HCT116 (cell line): ENCODE measurements around the gene MRGPRX3.

Experiments
- CBX3 ChIP-seq: IDR thresholded peaks from 2 replicates; pipeline ENCODE4 v1.6.1; 2012; ENCODE audit warnings: low read depth
- CEBPB ChIP-seq: IDR thresholded peaks from 2 replicates; pipeline ENCODE4 v1.6.1; 2012; ENCODE audit warnings: low read depth
- EZH2 ChIP-seq: fragments of 200-600 bp; sonication (generic); IDR thresholded peaks from 2 replicates; pipeline ENCODE4 v1.6.1; 2017; ENCODE audit warnings: antibody characterized with exemption, mixed run types
- EZH2phosphoT487 ChIP-seq: fragments of 200-600 bp; IDR thresholded peaks from 2 replicates; pipeline ENCODE4 v1.6.1; 2018; ENCODE audit warnings: antibody characterized with exemption, borderline replicate concordance
- POLR2A ChIP-seq: IDR thresholded peaks from 2 replicates; pipeline ENCODE4 v1.7.0; 2011; ENCODE audit warnings: borderline replicate concordance; ENCODE audit not compliant: insufficient read depth, insufficient read length; ENCODE audit errors: extremely low read depth
- POLR2AphosphoS5 ChIP-seq: IDR thresholded peaks from 2 replicates; pipeline ENCODE4 v1.6.1; 2011; ENCODE audit warnings: mild to moderate bottlenecking, low read depth, low read length, moderate library complexity
- TCF7L2 ChIP-seq: IDR thresholded peaks from 2 replicates; pipeline ENCODE4 v1.7.0; 2011; ENCODE audit warnings: borderline replicate concordance, inconsistent platforms; ENCODE audit not compliant: insufficient read depth, insufficient read length; ENCODE audit errors: extremely low read depth
- TF ChIP-seq, protein P1 (sequence below): IDR thresholded peaks from 2 replicates; pipeline ENCODE4 v1.6.1; 2012; ENCODE audit warnings: low read depth
- TF ChIP-seq, protein P2 (sequence below), 3 experiments: fragments of 200-600 bp in 1 of 3; sonication (generic) in 1 of 3; IDR thresholded peaks in 2 of 3; conservative IDR thresholded peaks in 1 of 3; 2 replicates each; pipeline ENCODE4 v1.5.1; 2012 to 2017; ENCODE audit warnings: low read depth in 2 of 3, low read length in 2 of 3, antibody characterized with exemption in 1 of 3, borderline replicate concordance in 1 of 3, control low read depth in 1 of 3, mild to moderate bottlenecking in 1 of 3, mixed read lengths in 1 of 3, mixed run types in 1 of 3, moderate library complexity in 1 of 3; ENCODE audit not compliant: insufficient read depth in 1 of 3

DNA sequence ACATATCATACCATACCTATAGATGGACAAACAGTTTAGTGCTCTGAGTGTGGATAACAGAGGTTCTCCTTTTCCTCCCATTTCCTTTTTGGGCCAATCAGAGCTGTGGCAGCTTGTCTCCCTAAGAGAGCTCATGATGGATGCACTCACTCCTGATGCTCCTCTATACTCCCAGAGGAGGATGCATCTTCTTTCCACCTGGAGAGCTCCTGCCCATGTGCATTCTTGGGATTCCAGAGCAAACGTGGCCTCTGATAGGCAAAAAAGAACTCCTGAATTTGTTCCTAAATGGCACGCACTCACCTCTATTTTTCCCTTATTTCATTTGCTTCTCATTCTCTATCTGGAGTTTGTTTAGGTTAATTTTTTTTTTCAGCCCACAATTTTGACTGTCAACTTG, 2.9 kb downstream of the MRGPRX3 start:
- TF ChIP-seq, protein P1, sequence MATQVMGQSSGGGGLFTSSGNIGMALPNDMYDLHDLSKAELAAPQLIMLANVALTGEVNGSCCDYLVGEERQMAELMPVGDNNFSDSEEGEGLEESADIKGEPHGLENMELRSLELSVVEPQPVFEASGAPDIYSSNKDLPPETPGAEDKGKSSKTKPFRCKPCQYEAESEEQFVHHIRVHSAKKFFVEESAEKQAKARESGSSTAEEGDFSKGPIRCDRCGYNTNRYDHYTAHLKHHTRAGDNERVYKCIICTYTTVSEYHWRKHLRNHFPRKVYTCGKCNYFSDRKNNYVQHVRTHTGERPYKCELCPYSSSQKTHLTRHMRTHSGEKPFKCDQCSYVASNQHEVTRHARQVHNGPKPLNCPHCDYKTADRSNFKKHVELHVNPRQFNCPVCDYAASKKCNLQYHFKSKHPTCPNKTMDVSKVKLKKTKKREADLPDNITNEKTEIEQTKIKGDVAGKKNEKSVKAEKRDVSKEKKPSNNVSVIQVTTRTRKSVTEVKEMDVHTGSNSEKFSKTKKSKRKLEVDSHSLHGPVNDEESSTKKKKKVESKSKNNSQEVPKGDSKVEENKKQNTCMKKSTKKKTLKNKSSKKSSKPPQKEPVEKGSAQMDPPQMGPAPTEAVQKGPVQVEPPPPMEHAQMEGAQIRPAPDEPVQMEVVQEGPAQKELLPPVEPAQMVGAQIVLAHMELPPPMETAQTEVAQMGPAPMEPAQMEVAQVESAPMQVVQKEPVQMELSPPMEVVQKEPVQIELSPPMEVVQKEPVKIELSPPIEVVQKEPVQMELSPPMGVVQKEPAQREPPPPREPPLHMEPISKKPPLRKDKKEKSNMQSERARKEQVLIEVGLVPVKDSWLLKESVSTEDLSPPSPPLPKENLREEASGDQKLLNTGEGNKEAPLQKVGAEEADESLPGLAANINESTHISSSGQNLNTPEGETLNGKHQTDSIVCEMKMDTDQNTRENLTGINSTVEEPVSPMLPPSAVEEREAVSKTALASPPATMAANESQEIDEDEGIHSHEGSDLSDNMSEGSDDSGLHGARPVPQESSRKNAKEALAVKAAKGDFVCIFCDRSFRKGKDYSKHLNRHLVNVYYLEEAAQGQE, result no peak
- TF ChIP-seq, protein P2, sequence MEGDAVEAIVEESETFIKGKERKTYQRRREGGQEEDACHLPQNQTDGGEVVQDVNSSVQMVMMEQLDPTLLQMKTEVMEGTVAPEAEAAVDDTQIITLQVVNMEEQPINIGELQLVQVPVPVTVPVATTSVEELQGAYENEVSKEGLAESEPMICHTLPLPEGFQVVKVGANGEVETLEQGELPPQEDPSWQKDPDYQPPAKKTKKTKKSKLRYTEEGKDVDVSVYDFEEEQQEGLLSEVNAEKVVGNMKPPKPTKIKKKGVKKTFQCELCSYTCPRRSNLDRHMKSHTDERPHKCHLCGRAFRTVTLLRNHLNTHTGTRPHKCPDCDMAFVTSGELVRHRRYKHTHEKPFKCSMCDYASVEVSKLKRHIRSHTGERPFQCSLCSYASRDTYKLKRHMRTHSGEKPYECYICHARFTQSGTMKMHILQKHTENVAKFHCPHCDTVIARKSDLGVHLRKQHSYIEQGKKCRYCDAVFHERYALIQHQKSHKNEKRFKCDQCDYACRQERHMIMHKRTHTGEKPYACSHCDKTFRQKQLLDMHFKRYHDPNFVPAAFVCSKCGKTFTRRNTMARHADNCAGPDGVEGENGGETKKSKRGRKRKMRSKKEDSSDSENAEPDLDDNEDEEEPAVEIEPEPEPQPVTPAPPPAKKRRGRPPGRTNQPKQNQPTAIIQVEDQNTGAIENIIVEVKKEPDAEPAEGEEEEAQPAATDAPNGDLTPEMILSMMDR (IDR thresholded peaks at IDR 0.05 in 2 of 3, conservative IDR thresholded peaks at IDR 0.05 in 1 of 3; ENCODE audit: borderline replicate concordance in 1 of 3, insufficient read depth in 1 of 3, low read depth in 2 of 3, low read length in 2 of 3), result no peak
- no peak for TF ChIP-seq CEBPB
- TF ChIP-seq POLR2AphosphoS5, result no peak
- TF ChIP-seq POLR2A, result no peak
- no peak for TF ChIP-seq EZH2phosphoT487
- no peak for TF ChIP-seq EZH2
- no peak for TF ChIP-seq TCF7L2
- no peak for TF ChIP-seq CBX3
